Dendritic cell treated with granulocyte-macrophage colony-stimulating factor and Interleukin-4, amounts not matched to agents 40 ng/mL and 50 ng/mL, for 4 days (primary cell): Measurements from ENCODE around the gene PRKN.

Experiments used
- H3K27ac Mint-ChIP-seq: one replicate; pipeline ENCODE4 v1.8.0; 2022; ENCODE audit warnings: mild to moderate bottlenecking, mixed read lengths
- H3K27me3 Mint-ChIP-seq: one replicate; pipeline ENCODE4 v1.8.0; 2022; ENCODE audit warnings: mild to moderate bottlenecking, mixed read lengths
- H3K36me3 Mint-ChIP-seq: one replicate; pipeline ENCODE4 v1.8.0; 2022; ENCODE audit warnings: low read depth, mixed read lengths
- H3K4me1 Mint-ChIP-seq: one replicate; pipeline ENCODE4 v1.8.0; 2022; ENCODE audit warnings: low read depth, mixed read lengths
- H3K4me3 Mint-ChIP-seq: one replicate; pipeline ENCODE4 v1.8.0; 2022; ENCODE audit warnings: mild to moderate bottlenecking, moderate library complexity, mixed read lengths
- H3K9me3 Mint-ChIP-seq: one replicate; pipeline ENCODE4 v1.8.0; 2022; ENCODE audit warnings: mixed read lengths
- intact Hi-C: fragments of 100-400 bp; cut with micrococcal nuclease; formaldehyde crosslinking; loops from one replicate; pipeline ENCODE4 v1.15.0; 2022

Gene PRKN

DNA sequence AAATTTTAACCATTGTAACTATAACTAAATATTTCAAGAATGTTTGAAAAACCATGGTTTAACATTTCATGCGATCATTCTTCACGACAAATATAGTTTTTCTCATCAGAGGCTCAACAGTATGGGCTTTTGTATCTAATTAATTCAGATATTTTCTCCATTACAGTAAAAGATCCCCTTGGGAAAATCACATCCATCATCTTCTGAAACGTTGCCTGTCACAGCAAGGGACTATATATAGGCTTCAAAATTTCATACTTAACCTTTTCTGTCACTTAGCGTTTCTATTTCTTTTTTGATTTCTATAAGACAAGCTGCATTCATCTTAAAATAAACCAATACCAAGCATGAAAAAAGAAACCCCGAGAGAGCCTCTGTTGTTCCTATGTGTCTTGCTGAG is 710.0 kb downstream of the PRKN start:
- peaks cover 2% of the 10 kb centered on the region for H3K9me3 Mint-ChIP-seq
- intact Hi-C loops, result no loop called here
- H3K4me1 Mint-ChIP-seq, result no peaks in the 10 kb centered on the region
- H3K27ac Mint-ChIP-seq, result no peak overlapping the region
- H3K27me3 Mint-ChIP-seq, result no peaks in the 10 kb centered on the region
- no peaks in the 10 kb centered on the region for H3K36me3 Mint-ChIP-seq
- no peak overlapping the region for H3K4me3 Mint-ChIP-seq

DNA sequence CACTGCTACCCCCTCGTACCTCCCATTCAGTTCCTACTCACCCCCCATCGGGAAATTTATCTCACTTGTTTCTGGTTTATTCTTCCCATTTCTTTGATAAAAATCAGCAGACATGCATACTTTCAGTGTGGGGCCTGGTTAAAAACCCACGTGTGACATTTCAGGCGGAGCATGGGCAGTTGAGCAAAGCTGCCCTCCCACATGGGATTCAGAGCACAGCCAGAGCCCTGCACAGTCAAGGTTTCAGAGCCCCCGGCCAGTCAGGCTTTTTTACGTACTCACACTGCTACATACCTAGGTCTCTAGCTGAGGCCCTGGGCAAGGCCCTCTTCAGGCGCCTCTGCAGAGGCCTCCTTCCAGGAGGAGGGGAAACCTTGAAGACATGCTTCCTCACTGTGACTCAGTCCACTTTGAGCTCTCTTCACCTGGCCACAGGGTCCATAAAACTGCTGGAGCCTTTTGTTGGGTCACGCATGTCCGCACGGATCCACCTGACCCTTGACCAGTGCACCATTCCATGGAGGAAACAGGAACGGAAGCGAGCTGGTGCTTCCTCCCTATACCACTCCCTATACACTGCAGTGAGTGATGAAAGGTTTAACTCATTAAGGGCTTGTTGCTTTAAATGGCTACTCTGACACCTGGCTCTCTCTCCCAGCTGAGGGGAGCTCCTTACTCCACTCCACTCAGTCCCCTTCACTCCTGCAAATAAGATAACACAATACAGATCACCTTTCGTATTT is 713.3 kb downstream of the PRKN start:
- no peaks in the 10 kb centered on the region for H3K9me3 Mint-ChIP-seq
- intact Hi-C loops, result no loop called here
- no peak overlapping the region for H3K27ac Mint-ChIP-seq
- no peak overlapping the region for H3K4me3 Mint-ChIP-seq
- no peaks in the 10 kb centered on the region for H3K36me3 Mint-ChIP-seq
- H3K27me3 Mint-ChIP-seq, result no peaks in the 10 kb centered on the region
- H3K4me1 Mint-ChIP-seq, result no peaks in the 10 kb centered on the region

DNA sequence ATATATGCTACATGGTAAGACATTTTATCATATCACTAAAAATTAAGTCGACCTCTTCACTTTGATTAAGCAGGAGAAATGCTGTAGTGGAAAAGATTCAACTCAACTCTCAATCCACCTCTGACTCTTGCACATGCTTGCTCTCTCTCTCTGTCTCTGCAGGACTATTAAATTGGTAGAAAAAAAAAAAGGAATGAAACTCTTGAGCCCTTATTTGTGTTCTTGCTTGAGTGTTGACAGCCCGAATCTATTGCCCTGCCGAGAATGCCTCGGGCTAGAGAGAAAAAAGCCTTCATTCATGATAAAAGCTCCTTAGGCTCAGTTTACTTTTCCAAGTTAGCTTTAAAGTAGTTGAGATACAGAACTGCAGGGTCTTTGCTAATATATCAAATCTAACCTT is 722.2 kb downstream of the PRKN start:
- intact Hi-C loops, result no loop called here

DNA sequence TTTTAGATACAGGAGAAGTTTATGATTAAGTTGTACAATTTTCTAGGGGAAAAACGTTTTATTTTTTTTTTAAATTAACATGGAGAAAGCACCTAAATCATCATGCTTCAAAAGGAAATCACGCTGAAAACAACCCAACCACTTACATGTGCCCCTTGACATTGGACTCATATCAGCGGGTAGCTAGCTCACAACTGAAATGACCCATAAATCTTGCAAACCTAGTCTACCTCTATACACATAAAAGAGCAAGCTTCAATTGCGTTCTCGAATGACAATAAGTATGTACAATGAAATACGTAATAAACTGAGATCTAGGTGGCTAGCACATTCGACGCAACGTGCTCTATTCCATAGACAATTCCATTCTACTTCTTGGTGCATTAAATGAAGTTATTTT is 730.8 kb downstream of the PRKN start:
- Mint-ChIP-seq H3K36me3 (no peaks in the 10 kb centered on the region), H3K27me3 (no peaks in the 10 kb centered on the region), H3K4me1 (no peaks in the 10 kb centered on the region)

More for the DNA sequence above, 722.2 kb downstream of the PRKN start:
- Mint-ChIP-seq H3K9me3 (peaks cover 31% of the 10 kb centered on the region), H3K36me3 (no peaks in the 10 kb centered on the region), H3K4me3 (no peak overlapping the region), H3K4me1 (no peaks in the 10 kb centered on the region), H3K27ac (no peak overlapping the region), H3K27me3 (no peaks in the 10 kb centered on the region)

DNA sequence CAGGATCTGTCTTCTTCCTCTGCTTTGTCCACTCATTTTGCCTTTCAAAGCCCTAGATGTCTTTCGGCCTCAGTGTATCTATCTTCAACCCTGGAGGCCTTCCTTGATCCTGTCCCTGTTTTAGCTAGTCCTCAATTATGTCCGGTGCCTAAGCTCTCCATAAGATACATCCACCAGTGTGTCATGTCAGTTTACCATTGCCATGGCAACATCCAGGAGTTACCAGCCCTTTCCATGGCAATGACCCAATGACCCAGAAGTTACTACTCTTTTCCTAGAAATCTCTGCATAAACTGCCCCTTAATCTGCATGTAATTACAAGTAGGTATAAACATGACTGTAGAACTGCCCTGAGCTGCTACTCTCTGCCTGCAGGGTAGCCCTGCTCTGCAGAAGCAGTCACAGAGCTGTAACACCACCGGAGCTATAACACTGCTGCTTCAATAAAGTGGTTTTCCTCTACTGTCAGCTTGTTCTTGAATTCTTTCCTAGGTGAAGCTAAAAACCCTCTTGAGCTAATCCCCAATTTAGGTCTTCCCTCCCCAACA is 741.6 kb downstream of the PRKN start:
- H3K27ac Mint-ChIP-seq, result no peak overlapping the region
- intact Hi-C loops, result no loop called here

More for the DNA sequence above, 730.8 kb downstream of the PRKN start:
- Mint-ChIP-seq H3K9me3 (peaks cover 36% of the 10 kb centered on the region), H3K27ac (no peak overlapping the region), H3K4me3 (no peak overlapping the region)
- intact Hi-C loops, result no loop called here

DNA sequence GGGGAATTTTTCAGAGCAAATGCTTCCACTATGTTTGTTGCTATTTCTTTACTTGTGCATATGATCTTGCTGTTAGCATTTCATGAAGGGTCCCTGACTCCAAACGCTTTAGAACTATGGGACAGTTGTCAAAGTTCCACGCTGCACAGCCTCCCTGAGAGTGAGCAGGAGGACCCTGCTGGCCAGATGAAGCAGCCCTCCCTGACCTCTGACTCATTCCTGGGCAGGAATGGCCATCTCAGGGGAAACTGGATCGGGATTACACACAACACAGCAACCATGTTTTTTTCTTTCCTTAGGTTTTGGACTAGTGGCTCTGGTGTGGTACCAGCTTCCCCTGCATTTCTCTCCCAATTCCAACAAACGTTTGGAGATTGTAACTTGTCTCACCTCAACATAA is 742.9 kb downstream of the PRKN start:
- intact Hi-C loops, result no loop called here
- Mint-ChIP-seq H3K9me3 (peaks cover 30% of the 10 kb centered on the region), H3K36me3 (no peaks in the 10 kb centered on the region), H3K27me3 (no peaks in the 10 kb centered on the region), H3K4me3 (no peak overlapping the region), H3K4me1 (no peaks in the 10 kb centered on the region), H3K27ac (no peak overlapping the region)

More for the DNA sequence above, 741.6 kb downstream of the PRKN start:
- Mint-ChIP-seq H3K9me3 (peaks cover 30% of the 10 kb centered on the region), H3K27me3 (no peaks in the 10 kb centered on the region), H3K4me3 (no peak overlapping the region), H3K4me1 (no peaks in the 10 kb centered on the region), H3K36me3 (no peaks in the 10 kb centered on the region)

DNA sequence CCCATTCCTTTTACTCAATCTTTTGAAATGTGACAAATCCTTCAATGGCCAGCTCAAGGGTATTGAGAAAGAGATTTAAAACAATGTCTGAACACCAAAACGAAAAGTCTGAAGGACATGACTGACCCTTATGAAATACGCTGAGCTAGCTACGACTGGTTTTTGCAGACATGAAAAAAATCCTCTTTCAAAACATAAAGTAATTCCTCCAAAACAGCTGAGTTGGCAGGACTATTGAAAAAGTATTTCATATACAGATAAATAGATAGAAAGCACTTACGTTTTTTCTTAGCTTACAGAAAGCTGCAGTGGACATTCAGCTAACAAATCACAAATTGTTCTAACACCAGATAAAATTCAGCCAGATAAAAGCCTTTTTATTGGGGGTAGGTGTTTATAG is 751.0 kb downstream of the PRKN start:
- Mint-ChIP-seq H3K36me3 (no peaks in the 10 kb centered on the region), H3K4me3 (no peak overlapping the region), H3K4me1 (no peaks in the 10 kb centered on the region), H3K9me3 (peaks cover 45% of the 10 kb centered on the region), H3K27me3 (no peaks in the 10 kb centered on the region), H3K27ac (no peak overlapping the region)
- intact Hi-C loops, result no loop called here

DNA sequence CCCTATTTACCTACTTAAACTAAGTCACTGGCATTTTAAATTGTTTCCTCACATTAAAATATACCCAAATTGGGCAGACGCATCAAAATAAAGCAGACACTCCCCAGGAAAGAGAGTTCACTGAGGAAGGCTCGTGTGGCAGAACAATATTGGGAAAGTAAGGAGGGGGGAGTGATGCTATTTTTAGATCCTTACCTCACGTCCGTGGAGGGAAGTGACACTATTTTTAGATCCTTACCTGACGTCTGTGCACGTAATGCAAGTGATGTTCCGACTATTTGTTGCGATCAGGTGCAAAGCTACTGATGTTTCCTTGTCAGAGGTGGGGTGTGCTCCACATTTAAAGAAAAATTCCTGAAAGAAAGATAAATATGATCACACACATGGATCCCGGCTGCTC is 754.5 kb downstream of the PRKN start:
- H3K9me3 Mint-ChIP-seq, result peaks cover 26% of the 10 kb centered on the region
- H3K36me3 Mint-ChIP-seq, result no peaks in the 10 kb centered on the region
- H3K27ac Mint-ChIP-seq, result no peak overlapping the region
- intact Hi-C loops, result no loop called here
- H3K27me3 Mint-ChIP-seq, result no peaks in the 10 kb centered on the region
- no peaks in the 10 kb centered on the region for H3K4me1 Mint-ChIP-seq
- no peak overlapping the region for H3K4me3 Mint-ChIP-seq

DNA sequence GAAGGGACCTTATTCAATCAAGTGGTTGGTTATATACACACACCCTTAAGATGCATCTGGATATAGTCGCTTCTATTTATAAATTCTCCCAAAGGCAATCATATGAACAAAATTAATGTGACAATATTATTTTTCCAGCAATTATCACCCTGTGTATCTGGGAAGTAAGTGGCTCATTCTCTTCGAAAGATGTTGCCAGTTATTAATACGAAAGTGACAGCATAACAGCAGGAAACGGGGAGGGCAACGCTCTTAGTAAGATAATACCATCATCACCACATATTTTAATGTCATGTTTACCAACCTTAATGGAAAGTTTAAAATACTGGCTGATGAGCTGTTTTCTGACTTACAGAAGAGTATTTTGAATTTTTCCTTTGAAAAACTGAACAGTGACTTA is 756.5 kb downstream of the PRKN start:
- no peak overlapping the region for H3K4me3 Mint-ChIP-seq
- intact Hi-C loops, result no loop called here
- no peak overlapping the region for H3K27ac Mint-ChIP-seq
- H3K9me3 Mint-ChIP-seq, result peaks cover 20% of the 10 kb centered on the region
- H3K27me3 Mint-ChIP-seq, result no peaks in the 10 kb centered on the region
- H3K4me1 Mint-ChIP-seq, result no peaks in the 10 kb centered on the region
- H3K36me3 Mint-ChIP-seq, result no peaks in the 10 kb centered on the region

DNA sequence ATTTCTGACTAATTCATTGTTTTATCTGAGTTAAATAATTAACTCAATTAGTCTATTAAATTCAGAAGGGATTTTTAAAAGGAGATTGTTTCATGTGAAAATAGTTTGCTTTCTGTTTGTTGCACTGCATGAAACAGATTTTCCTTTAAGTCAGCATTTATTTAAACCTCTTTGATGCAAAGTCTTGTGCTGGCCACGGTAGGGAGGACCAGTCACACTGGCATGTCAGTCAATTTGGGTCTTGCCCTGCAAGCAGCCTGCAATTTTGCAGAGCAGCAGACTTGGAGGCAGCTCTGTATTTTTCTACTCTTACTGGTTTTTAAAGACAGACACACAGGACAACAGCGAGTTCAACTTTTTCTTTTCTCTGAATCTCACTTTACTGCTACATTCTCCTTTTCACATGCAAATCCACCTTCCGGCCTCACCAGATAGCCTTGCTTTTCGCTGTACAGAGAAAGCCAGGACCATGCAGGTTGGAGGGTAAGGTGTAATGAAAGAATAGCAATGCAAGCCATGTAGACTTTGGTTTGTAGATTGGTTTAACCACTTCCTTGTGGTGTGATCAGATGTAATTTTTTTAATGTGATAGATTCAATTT is 763.8 kb downstream of the PRKN start:
- H3K36me3 Mint-ChIP-seq, result no peaks in the 10 kb centered on the region
- H3K27ac Mint-ChIP-seq, result no peak overlapping the region

DNA sequence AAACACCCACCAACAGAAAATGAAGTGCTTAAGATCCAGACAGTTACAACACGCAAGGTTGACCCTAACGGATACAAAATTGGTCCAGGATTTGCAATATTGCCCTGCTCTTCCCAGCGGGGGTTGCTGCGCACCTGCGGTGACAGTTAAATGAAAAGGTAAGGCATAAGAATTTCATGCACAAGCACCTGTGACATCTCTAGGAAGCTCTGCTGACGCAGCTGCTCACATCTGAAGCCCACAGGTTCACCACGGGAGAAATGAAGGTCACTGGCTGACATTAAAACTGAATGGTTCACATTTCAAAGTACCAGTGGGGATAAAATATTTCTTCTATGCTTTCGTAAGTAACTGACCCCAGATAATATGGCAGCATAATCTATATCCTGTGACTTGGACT is 764.4 kb downstream of the PRKN start:
- no peak overlapping the region for H3K27ac Mint-ChIP-seq
- no peak overlapping the region for H3K4me3 Mint-ChIP-seq
- H3K36me3 Mint-ChIP-seq, result no peaks in the 10 kb centered on the region
- no peaks in the 10 kb centered on the region for H3K27me3 Mint-ChIP-seq
- no peaks in the 10 kb centered on the region for H3K9me3 Mint-ChIP-seq
- H3K4me1 Mint-ChIP-seq, result no peaks in the 10 kb centered on the region
- intact Hi-C loops, result no loop called here

More for the DNA sequence above, 763.8 kb downstream of the PRKN start:
- H3K9me3 Mint-ChIP-seq, result no peaks in the 10 kb centered on the region
- no peaks in the 10 kb centered on the region for H3K27me3 Mint-ChIP-seq
- intact Hi-C loops, result no loop called here
- H3K4me3 Mint-ChIP-seq, result no peak overlapping the region
- no peaks in the 10 kb centered on the region for H3K4me1 Mint-ChIP-seq

DNA sequence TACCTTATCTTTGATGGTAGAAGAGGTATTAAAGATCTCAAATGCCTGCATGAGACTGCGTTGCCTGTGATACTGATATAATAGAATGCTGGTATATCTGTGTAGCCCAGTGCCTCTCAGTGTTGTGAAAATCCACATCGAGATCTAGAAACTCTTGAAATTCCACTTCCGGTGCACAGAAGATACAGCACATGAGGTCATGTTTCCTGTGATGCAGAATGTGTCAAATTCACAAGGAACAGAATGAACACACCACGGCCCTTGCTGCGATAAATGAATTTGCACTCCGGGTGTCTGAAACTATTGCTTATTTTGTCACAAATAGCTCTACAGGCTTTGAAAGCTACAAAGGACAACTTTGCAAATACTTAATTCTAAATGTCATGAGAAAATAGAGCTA is 765.8 kb downstream of the PRKN start:
- no peaks in the 10 kb centered on the region for H3K36me3 Mint-ChIP-seq
- H3K9me3 Mint-ChIP-seq, result no peaks in the 10 kb centered on the region
- H3K27me3 Mint-ChIP-seq, result no peaks in the 10 kb centered on the region
- no peak overlapping the region for H3K4me3 Mint-ChIP-seq
- no peaks in the 10 kb centered on the region for H3K4me1 Mint-ChIP-seq
- no peak overlapping the region for H3K27ac Mint-ChIP-seq
- intact Hi-C loops, result no loop called here

DNA sequence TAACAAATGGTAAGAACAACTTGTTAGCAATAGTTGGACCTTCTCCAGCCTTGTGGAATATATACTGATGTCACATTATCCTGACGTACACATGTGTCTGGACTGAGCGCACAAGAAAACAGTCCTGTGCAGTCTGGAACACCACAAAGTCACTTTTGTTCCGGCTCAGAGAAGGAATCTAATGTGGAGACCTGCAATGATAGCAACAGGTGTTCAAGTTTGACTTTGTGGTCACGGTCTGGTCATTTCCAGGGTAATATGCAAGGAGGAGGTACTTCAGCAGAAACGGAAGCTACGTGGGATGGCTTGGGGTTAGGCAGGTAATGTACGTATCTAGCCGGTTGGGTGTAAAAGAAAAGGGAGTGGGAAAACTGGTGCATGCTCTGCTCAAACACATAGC is 766.5 kb downstream of the PRKN start:
- intact Hi-C loops, result no loop called here

DNA sequence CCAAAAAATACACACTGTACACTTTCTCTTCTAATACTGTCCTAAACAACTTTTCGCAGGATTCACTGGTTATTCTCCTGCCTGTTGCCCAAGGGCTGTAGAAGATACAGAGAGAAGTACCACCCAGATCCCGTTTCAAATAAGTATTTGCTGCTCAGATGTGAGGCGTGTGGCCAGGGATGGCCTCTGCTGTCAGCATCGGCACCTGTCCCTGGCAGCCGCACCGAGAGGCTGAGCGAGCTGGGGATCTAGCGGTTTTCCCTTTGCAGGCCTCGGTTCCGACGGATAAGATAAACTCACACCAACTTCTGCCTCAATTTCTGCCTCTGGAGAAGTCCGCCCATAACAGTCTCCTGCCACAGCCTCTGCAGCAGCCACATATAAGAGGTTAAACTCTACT is 768.5 kb downstream of the PRKN start:
- intact Hi-C loops, result no loop called here
- no peaks in the 10 kb centered on the region for H3K36me3 Mint-ChIP-seq
- H3K27me3 Mint-ChIP-seq, result no peaks in the 10 kb centered on the region
- no peaks in the 10 kb centered on the region for H3K4me1 Mint-ChIP-seq
- H3K9me3 Mint-ChIP-seq, result no peaks in the 10 kb centered on the region
- no peak overlapping the region for H3K4me3 Mint-ChIP-seq
- no peak overlapping the region for H3K27ac Mint-ChIP-seq

More for the DNA sequence above, 766.5 kb downstream of the PRKN start:
- Mint-ChIP-seq H3K4me3 (no peak overlapping the region), H3K27me3 (no peaks in the 10 kb centered on the region), H3K4me1 (no peaks in the 10 kb centered on the region), H3K36me3 (no peaks in the 10 kb centered on the region), H3K9me3 (no peaks in the 10 kb centered on the region), H3K27ac (no peak overlapping the region)
